Panc1 (cell line): ENCODE results near the gene NOTUM. TPM values are rescaled to one million over a fixed set of nuclear protein-coding genes. Genes with fewer than 3 reads are reported as not detected.
"Not testable (repeated sequence)": the region's sequence is repeated elsewhere in the genome, so short reads cannot be mapped to it uniquely, and the experiment has no call there.

Source experiments
- ATAC-seq: fragments of 200-7000 bp; cut with Tn5 transposase; 2 replicates; pipeline ENCODE4 v1.9.1; 2020; ENCODE audit warnings: mild to moderate bottlenecking, moderate library complexity
- BruUV-seq: library from RNA; stranded (reverse); fragments of 400-500 nt; replicated peaks from 2 replicates; lab custom pipeline; 2021; lab: Mats Ljungman, UMichigan
- CTCF ChIA-PET: fragments of 300-600 bp; sonication (Branson Sonifier 250); formaldehyde crosslinking; loops from one replicate; lab custom pipeline; 2022; ENCODE audit warnings: antibody characterized with exemption; lab: Charles Lee
- POLR2A ChIA-PET: fragments of 300-600 bp; sonication (Branson Sonifier 250); formaldehyde crosslinking; loops from one replicate; lab custom pipeline; 2022; ENCODE audit warnings: antibody characterized with exemption; lab: Charles Lee
- DNase-seq: peaks from one replicate; pipeline ENCODE4 v3.0.0-alpha.2; 2010; ENCODE audit warnings: low read depth, low spot score
- H3K27ac ChIP-seq: 2 replicates; pipeline ENCODE4 v1.5.1; 2011; ENCODE audit warnings: mild to moderate bottlenecking, low read length, inconsistent platforms
- H3K27me3 ChIP-seq: fragments of 200-500 bp; sonication (Bioruptor generic); 2 replicates; pipeline ENCODE4 v1.6.0; 2014; ENCODE audit warnings: low read length, inconsistent platforms; ENCODE audit not compliant: control insufficient read depth, insufficient read depth
- H3K36me3 ChIP-seq: fragments of 200-500 bp; sonication (Bioruptor generic); 2 replicates; pipeline ENCODE4 v1.5.1; 2014; ENCODE audit warnings: inconsistent platforms, mild to moderate bottlenecking, low read length, moderate library complexity; ENCODE audit not compliant: control insufficient read depth, insufficient read depth
- H3K4me1 ChIP-seq: 2 replicates; pipeline ENCODE4 v1.5.1; 2011; ENCODE audit warnings: inconsistent platforms, mild to moderate bottlenecking, low read length, moderate library complexity; ENCODE audit not compliant: control insufficient read depth, insufficient read depth
- H3K4me3 ChIP-seq, 2 experiments: 2 replicates each; pipeline ENCODE4 v1.5.1; 2011 to 2012; ENCODE audit warnings: low read depth in 2 of 2, low read length in 2 of 2, mild to moderate bottlenecking in 2 of 2, inconsistent platforms in 1 of 2, moderate library complexity in 1 of 2
- H3K9me3 ChIP-seq: fragments of 200-500 bp; sonication (Bioruptor generic); 2 replicates; pipeline ENCODE4 v1.5.1; 2014; ENCODE audit warnings: low read depth, mild to moderate bottlenecking, inconsistent platforms, low read length, moderate library complexity; ENCODE audit not compliant: control insufficient read depth, insufficient read depth
- POLR2AphosphoS5 ChIP-seq: IDR thresholded peaks from 2 replicates; pipeline ENCODE4 v1.6.1; 2012; ENCODE audit warnings: mild to moderate bottlenecking, low read depth, low read length, moderate library complexity
- REST ChIP-seq, 2 experiments: IDR thresholded peaks; 2 replicates each; pipeline ENCODE4 v1.6.1; 2011 to 2012; ENCODE audit warnings: low read depth in 2 of 2, control low read depth in 1 of 2, low read length in 1 of 2, mild to moderate bottlenecking in 1 of 2, moderate library complexity in 1 of 2; ENCODE audit not compliant: insufficient read depth in 1 of 2
- SIN3A ChIP-seq: IDR thresholded peaks from 2 replicates; pipeline ENCODE4 v1.6.1; 2012; ENCODE audit warnings: low read depth, mild to moderate bottlenecking, low read length, moderate library complexity, borderline replicate concordance; ENCODE audit not compliant: insufficient read depth
- TCF7L2 ChIP-seq: IDR thresholded peaks from 2 replicates; pipeline ENCODE4 v1.6.1; 2011; ENCODE audit warnings: mild to moderate bottlenecking, low read depth, low read length, inconsistent platforms
- in situ Hi-C: cut with HindIII; loops from 2 replicates; pipeline ENCODE4 v1.10.0; 2016; ENCODE audit warnings: low sequenced_read_pairs, low pct_unique_long_range_greater_than_20kb
- intact Hi-C: fragments of 100-400 bp; cut with micrococcal nuclease; formaldehyde crosslinking; loops from one replicate; pipeline ENCODE4 v1.10.0; 2022; ENCODE audit not compliant: unreplicated experiment
- total RNA-seq: library from RNA; stranded (reverse); gene quantifications from one replicate; pipeline ENCODE4 v1.2.1, GENCODE V29; 2021; ENCODE audit not compliant: unreplicated experiment
- TF ChIP-seq, protein P1 (sequence below): fragments of 450-650 bp; IDR thresholded peaks from 2 replicates; pipeline ENCODE4 v1.5.1; 2017; ENCODE audit warnings: mild to moderate bottlenecking

The NOTUM gene
- total RNA-seq, 1 experiment from 2014 or later: 2.0 TPM

DNA sequence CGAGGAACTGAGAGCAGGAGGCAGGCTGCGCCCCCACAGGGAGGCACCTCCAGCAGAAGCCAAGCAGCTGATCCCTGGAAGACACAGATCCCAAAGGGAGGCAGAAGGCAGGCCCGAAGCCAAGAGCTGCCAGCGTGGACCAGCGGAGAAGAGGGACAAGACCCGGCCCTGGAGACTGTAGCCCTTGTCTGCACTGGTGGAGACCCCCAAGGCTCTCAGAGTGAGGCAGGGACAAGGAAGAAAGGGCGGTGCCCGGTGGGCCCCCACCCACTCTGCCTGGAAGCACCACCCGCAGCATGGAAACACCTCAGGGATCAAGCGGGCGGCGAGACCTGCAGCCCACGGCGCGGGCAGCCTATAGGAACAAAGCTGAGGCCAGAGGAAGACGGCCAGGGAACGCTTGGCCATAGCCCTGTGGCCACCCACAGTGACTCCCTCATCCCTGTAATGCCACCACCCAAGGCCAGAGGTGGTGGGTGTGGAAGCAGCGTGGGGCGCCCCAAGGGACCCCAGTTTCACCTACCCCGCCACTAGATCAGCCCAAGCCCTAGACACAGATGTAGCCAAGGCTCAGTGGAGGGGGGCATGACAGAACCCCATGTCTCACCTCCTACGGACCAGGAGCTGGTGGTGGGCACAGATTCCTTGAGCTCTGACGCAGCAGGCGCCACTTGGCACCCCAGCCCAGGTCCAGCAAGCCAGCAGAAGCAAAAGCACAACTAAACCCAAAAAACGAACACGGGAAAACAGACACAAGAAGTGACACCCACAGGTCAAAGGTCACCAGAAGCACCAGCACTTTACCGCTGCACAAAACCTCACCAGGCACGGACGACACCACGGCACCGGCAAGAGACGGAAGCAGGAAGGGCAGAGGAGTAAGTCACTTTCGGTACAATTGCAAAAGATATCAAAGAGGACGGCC, 40.1 kb downstream of the NOTUM start:
- Histone ChIP-seq H3K27ac (peak overlapping the region; percentile 59), H3K4me1 (peaks cover 70% of the 10 kb centered on the region), H3K27me3 (no peaks in the 10 kb centered on the region), H3K36me3 (peaks cover 12% of the 10 kb centered on the region; the same call in 1 of the 2 replicates), H3K4me3 (no peak overlapping the region), H3K9me3 (no peaks in the 10 kb centered on the region)
- ChIA-PET POLR2A (no interaction called here), CTCF (no interaction called here)
- DNase-seq: no peak
- in situ Hi-C loops (no loop called here), intact Hi-C loops (no loop called here)
- ATAC-seq: no peak
- no peak for TF ChIP-seq POLR2AphosphoS5
- TF ChIP-seq SIN3A: no peak
- TF ChIP-seq, protein P1, sequence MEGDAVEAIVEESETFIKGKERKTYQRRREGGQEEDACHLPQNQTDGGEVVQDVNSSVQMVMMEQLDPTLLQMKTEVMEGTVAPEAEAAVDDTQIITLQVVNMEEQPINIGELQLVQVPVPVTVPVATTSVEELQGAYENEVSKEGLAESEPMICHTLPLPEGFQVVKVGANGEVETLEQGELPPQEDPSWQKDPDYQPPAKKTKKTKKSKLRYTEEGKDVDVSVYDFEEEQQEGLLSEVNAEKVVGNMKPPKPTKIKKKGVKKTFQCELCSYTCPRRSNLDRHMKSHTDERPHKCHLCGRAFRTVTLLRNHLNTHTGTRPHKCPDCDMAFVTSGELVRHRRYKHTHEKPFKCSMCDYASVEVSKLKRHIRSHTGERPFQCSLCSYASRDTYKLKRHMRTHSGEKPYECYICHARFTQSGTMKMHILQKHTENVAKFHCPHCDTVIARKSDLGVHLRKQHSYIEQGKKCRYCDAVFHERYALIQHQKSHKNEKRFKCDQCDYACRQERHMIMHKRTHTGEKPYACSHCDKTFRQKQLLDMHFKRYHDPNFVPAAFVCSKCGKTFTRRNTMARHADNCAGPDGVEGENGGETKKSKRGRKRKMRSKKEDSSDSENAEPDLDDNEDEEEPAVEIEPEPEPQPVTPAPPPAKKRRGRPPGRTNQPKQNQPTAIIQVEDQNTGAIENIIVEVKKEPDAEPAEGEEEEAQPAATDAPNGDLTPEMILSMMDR: no peak
- TF ChIP-seq REST (IDR thresholded peaks at IDR 0.05; ENCODE audit: insufficient read depth in 1 of 2, low read depth in 2 of 2, low read length in 1 of 2): no peak
- no peak for TF ChIP-seq TCF7L2
- no TSS peak for BruUV-seq

DNA sequence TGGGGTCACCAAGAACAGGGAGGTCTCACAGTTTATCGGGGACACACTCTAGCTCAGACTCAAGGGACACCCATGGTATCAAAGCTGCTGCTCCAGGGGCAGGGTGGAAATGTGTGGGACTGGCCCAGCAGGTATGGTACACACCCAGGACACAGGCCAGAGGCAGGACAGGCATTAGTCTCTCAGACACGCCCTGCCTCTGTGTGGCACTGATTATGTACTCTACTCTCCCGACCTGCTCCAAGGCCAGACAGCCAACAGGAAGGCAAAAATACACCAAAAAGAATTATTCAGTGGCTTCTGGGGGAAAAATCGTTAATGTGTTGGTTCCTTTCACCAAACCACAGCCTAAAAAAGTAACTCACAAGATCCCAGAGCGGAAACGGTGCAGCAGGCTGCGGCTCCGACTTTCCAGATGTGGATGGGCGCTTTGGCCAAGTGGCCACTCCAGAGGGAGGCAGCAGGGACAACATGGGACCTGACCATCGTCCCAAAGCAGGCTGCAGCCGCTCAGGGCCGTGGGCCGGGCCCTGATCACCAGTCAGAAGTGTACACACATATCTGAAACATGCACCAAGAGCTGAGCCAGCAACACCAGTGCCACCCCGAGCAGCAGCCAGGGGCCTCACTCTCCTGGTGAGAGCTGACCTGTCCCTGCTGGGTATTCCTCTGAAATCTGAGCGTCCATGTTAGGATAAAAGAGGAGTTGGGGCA, 42.0 kb downstream of the NOTUM start:
- H3K36me3 ChIP-seq: peaks cover 16% of the 10 kb centered on the region
- ATAC-seq (no peak), DNase-seq (no peak)
- H3K4me1 ChIP-seq: peaks cover 54% of the 10 kb centered on the region
- TF ChIP-seq, protein P1: no peak
- TF ChIP-seq REST (IDR thresholded peaks at IDR 0.05; ENCODE audit: insufficient read depth in 1 of 2, low read depth in 2 of 2, low read length in 1 of 2) (no peak), SIN3A (no peak), TCF7L2 (no peak), POLR2AphosphoS5 (no peak)
- intact Hi-C loops: no loop called here
- ChIA-PET CTCF (interaction anchor here (0.6 to 0.7 kb wide), 2 partner anchors 69 to 103 kb away, joined by 4 to 7 read pairs; partner anchors contain the start of gene CENPX), POLR2A (no interaction called here)
- BruUV-seq: no TSS peak
- in situ Hi-C loops: no loop called here
- H3K9me3 ChIP-seq: no peaks in the 10 kb centered on the region
- no peaks in the 10 kb centered on the region for H3K27me3 ChIP-seq
- H3K27ac ChIP-seq: peak overlapping the region; percentile 56
- H3K4me3 ChIP-seq: no peak overlapping the region

GRCh38 chr17:81918333-81918669, 42.7 kb downstream of the NOTUM start:
- H3K27me3 ChIP-seq, CTCF ChIA-PET, H3K9me3 ChIP-seq, POLR2A ChIA-PET, DNase-seq, intact Hi-C loops, BruUV-seq, in situ Hi-C loops: not testable (repeated sequence)
- peak; percentile 48 for ATAC-seq
- Histone ChIP-seq H3K27ac (peak overlapping the region; percentile 56), H3K36me3 (peaks cover 16% of the 10 kb centered on the region), H3K4me1 (peaks cover 49% of the 10 kb centered on the region), H3K4me3 (peak overlapping the region; percentile 72 to 80)
